Hepatocyte (in vitro differentiated cells): Measurements from ENCODE around the gene DENND6B. TPM values are rescaled to one million over a fixed set of nuclear protein-coding genes. Genes with fewer than 3 reads are reported as not detected.

Source experiments
- DNase-seq: peaks from one replicate; pipeline ENCODE4 v3.0.0-alpha.2; 2016; ENCODE audit warnings: low spot score
- H2AFZ ChIP-seq: fragments of 200-600 bp; sonication (generic); 2 replicates; pipeline ENCODE4 v1.6.0; 2016; ENCODE audit warnings: antibody characterized with exemption, mild to moderate bottlenecking
- H3K27ac ChIP-seq: fragments of 200-600 bp; sonication (generic); 2 replicates; pipeline ENCODE4 v1.5.1; 2016; ENCODE audit warnings: mild to moderate bottlenecking
- H3K27me3 ChIP-seq: fragments of 200-600 bp; sonication (generic); 2 replicates; pipeline ENCODE4 v1.6.1; 2016
- H3K36me3 ChIP-seq: fragments of 200-600 bp; sonication (generic); replicated peaks from 2 replicates; pipeline ENCODE4 v1.5.1; 2016; ENCODE audit warnings: low read depth; ENCODE audit not compliant: insufficient read depth
- H3K4me1 ChIP-seq: fragments of 200-600 bp; sonication (generic); 2 replicates; pipeline ENCODE4 v1.5.1; 2016; ENCODE audit warnings: mild to moderate bottlenecking, moderate library complexity; ENCODE audit not compliant: insufficient read depth
- H3K4me2 ChIP-seq: fragments of 200-600 bp; sonication (generic); 2 replicates; pipeline ENCODE4 v1.6.0; 2016
- H3K4me3 ChIP-seq: fragments of 200-600 bp; sonication (generic); 2 replicates; pipeline ENCODE4 v1.5.1; 2016; ENCODE audit warnings: mild to moderate bottlenecking
- H3K79me2 ChIP-seq: fragments of 200-600 bp; sonication (generic); 2 replicates; pipeline ENCODE4 v1.6.0; 2017; ENCODE audit warnings: mild to moderate bottlenecking
- H3K9me2 ChIP-seq: fragments of 200-600 bp; sonication (generic); replicated peaks from 2 replicates; pipeline ENCODE4 v1.6.0; 2017; ENCODE audit warnings: mild to moderate bottlenecking; ENCODE audit not compliant: insufficient read depth
- H3K9me3 ChIP-seq: fragments of 200-600 bp; sonication (generic); 2 replicates; pipeline ENCODE4 v1.5.1; 2016; ENCODE audit warnings: low read depth, mild to moderate bottlenecking
- H4K20me1 ChIP-seq: fragments of 200-600 bp; sonication (generic); 2 replicates; pipeline ENCODE4 v1.6.0; 2016; ENCODE audit warnings: mild to moderate bottlenecking; ENCODE audit not compliant: insufficient read depth, poor library complexity, severe bottlenecking
- CTCF ChIP-seq: fragments of 200-600 bp; sonication (generic); IDR thresholded peaks from 2 replicates; pipeline ENCODE4 v1.5.1; 2016; ENCODE audit warnings: antibody characterized with exemption, mild to moderate bottlenecking; ENCODE audit not compliant: poor library complexity
- EZH2 ChIP-seq: fragments of 200-600 bp; sonication (generic); IDR thresholded peaks from 2 replicates; pipeline ENCODE4 v1.6.1; 2016; ENCODE audit warnings: antibody characterized with exemption, mild to moderate bottlenecking, borderline replicate concordance
- EZH2phosphoT487 ChIP-seq: fragments of 200-600 bp; sonication (generic); IDR thresholded peaks from one replicate; pipeline ENCODE4 v1.6.1; 2018; ENCODE audit warnings: antibody characterized with exemption, mild to moderate bottlenecking, low read depth, moderate library complexity; ENCODE audit not compliant: unreplicated experiment, severe bottlenecking
- WGBS: methylation state at CpG from one replicate; pipeline ENCODE4 v1.1.6; 2016; ENCODE audit warnings: low lambda C conversion rate; ENCODE audit errors: missing lambda C conversion rate; 5-methylcytosine and 5-hydroxymethylcytosine counted together
- polyA plus RNA-seq: library from polyadenylated mRNA; unstranded; fragments of >200 nt; fragmentation: Nextera tagmentation; extraction: Ambion mirVana; gene quantifications from 2 replicates; pipeline ENCODE4 v1.2.1, GENCODE V29; 2016
- total RNA-seq: library from RNA; depleted of rRNA; stranded (reverse); fragments of >200 nt; gene quantifications from 2 replicates; pipeline ENCODE4 v1.2.3, GENCODE V29; 2014

Gene DENND6B
- total and polyA plus RNA-seq, 2 experiments from 2014 or later, result 3.3 to 8.7 TPM

DNA sequence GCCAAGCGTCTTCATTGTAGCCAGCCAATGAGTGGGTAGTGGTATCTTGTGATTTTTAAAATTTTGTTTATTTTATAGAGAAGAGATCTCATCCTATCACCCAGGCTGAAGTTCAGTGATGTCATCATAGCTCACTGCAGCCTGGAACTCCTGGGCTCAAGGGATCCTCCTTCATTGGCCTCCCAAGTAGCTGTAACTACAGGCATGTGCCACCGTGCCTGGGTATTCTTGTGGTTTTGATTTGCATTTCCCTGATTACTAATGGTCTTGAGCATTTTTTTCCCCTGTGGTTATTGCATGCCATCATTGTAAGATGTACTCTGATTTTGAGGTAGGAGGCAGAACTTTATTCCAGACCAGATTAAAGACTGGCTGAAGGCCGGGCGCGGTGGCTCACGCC is 2.4 kb upstream of the DENND6B start:
- 95% methylated on average over 6 of the region's 6 CpGs for WGBS
- H3K79me2 ChIP-seq, result peaks cover 11% of the 10 kb centered on the region
- no peak overlapping the region for H2AFZ ChIP-seq
- H3K27ac ChIP-seq, result no peak overlapping the region
- no peaks in the 10 kb centered on the region for H3K9me3 ChIP-seq
- H3K4me3 ChIP-seq, result no peak overlapping the region
- no peak for DNase-seq
- H4K20me1 ChIP-seq, result no peaks in the 10 kb centered on the region
- H3K9me2 ChIP-seq, result no peaks in the 10 kb centered on the region
- H3K4me2 ChIP-seq, result no peak overlapping the region
- no peaks in the 10 kb centered on the region for H3K27me3 ChIP-seq
- peaks cover 9% of the 10 kb centered on the region for H3K4me1 ChIP-seq
- no peaks in the 10 kb centered on the region for H3K36me3 ChIP-seq
- TF ChIP-seq CTCF, result no peak
- no peak for TF ChIP-seq EZH2phosphoT487
- no peak for TF ChIP-seq EZH2

DNA sequence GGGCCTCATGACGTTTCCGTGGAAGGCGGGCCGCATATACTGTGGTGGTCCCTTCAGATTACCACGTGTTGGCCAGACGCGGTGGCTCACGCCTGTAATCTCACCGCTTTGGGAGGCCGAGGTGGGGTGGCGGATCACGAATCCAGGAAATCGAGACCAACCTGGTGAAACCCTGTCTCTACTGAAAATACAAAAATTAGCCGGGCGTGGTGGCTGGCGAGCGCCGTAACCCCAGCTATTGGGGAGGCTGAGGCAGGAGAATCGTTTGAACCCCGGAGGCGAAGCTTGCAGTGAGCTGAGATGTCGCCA is 853 bp upstream of the DENND6B start:
- peak overlapping the region; percentile 100 for H2AFZ ChIP-seq
- H3K9me3 ChIP-seq, result no peaks in the 10 kb centered on the region
- 96% methylated on average over 22 of the region's 22 CpGs for WGBS
- no peaks in the 10 kb centered on the region for H4K20me1 ChIP-seq
- H3K4me3 ChIP-seq, result peak overlapping the region; percentile 100
- no peak for DNase-seq
- H3K4me1 ChIP-seq, result peaks cover 9% of the 10 kb centered on the region
- H3K79me2 ChIP-seq, result peaks cover 11% of the 10 kb centered on the region
- H3K27ac ChIP-seq, result peak overlapping the region; percentile 99
- no peaks in the 10 kb centered on the region for H3K9me2 ChIP-seq
- no peaks in the 10 kb centered on the region for H3K27me3 ChIP-seq
- peak overlapping the region; percentile 97 for H3K4me2 ChIP-seq
- no peaks in the 10 kb centered on the region for H3K36me3 ChIP-seq
- TF ChIP-seq EZH2phosphoT487, result no peak
- no peak for TF ChIP-seq EZH2
- TF ChIP-seq CTCF, result no peak

GRCh38 chr22:50326225-50326955 is 422 bp downstream of the DENND6B start:
- peak overlapping the region; percentile 81 for H2AFZ ChIP-seq
- H3K4me1 ChIP-seq, result peaks cover 9% of the 10 kb centered on the region
- DNase-seq, result no peak
- no peak overlapping the region for H3K27ac ChIP-seq
- no peaks in the 10 kb centered on the region for H3K36me3 ChIP-seq
- H3K9me3 ChIP-seq, result no peaks in the 10 kb centered on the region
- TF ChIP-seq EZH2phosphoT487, result no peak
- no peak for TF ChIP-seq CTCF
- no peak for TF ChIP-seq EZH2
- peak overlapping the region; percentile 96 for H3K4me2 ChIP-seq
- WGBS, result 38% methylated on average over 19 of the region's 56 CpGs
- no peaks in the 10 kb centered on the region for H4K20me1 ChIP-seq
- no peaks in the 10 kb centered on the region for H3K9me2 ChIP-seq
- peak overlapping the region; percentile 93 for H3K4me3 ChIP-seq
- H3K79me2 ChIP-seq, result peaks cover 11% of the 10 kb centered on the region
- H3K27me3 ChIP-seq, result no peaks in the 10 kb centered on the region
